BJ (cell line): ENCODE results near the gene OPCML. TPM values are rescaled to one million over a fixed set of nuclear protein-coding genes. Genes with fewer than 3 reads are reported as not detected.

Experiments
- CTCF ChIA-PET: fragments of 350-600 bp; formaldehyde crosslinking; extraction: SDS; loops from one replicate; lab custom pipeline; 2021; ENCODE audit warnings: antibody characterized with exemption, inconsistent platforms; lab: Yijun Ruan, JAX
- POLR2A ChIA-PET: fragments of 300-600 bp; sonication (Branson Sonifier 250); formaldehyde crosslinking; extraction: SDS; loops from one replicate; lab custom pipeline; 2021; ENCODE audit warnings: antibody characterized with exemption; lab: Charles Lee
- DNase-seq: peaks from one replicate; pipeline ENCODE4 v3.0.0-alpha.2; 2011; ENCODE audit warnings: low read depth
- H3K27me3 ChIP-seq: 2 replicates; pipeline ENCODE4 v1.6.0; 2011; ENCODE audit warnings: low read length; ENCODE audit not compliant: control insufficient read depth, insufficient read depth
- H3K36me3 ChIP-seq: 2 replicates; pipeline ENCODE4 v1.5.1; 2011; ENCODE audit warnings: low read length; ENCODE audit not compliant: control insufficient read depth, insufficient read depth
- H3K4me3 ChIP-seq: 2 replicates; pipeline ENCODE4 v1.5.1; 2011; ENCODE audit warnings: low read depth, mild to moderate bottlenecking, control low read depth, low read length
- CTCF ChIP-seq: IDR thresholded peaks from 2 replicates; pipeline ENCODE4 v1.5.1; 2011; ENCODE audit warnings: low read depth, mild to moderate bottlenecking, control low read depth, inconsistent platforms, low read length, moderate library complexity; ENCODE audit not compliant: insufficient read depth
- polyA plus RNA-seq: library from polyadenylated mRNA; depleted of rRNA; stranded (reverse); fragments of >200 nt; gene quantifications from 2 replicates; pipeline ENCODE4 v1.2.3, GENCODE V29; 2011

The OPCML gene
- polyA plus RNA-seq, 1 experiment, result 2.0 TPM

DNA sequence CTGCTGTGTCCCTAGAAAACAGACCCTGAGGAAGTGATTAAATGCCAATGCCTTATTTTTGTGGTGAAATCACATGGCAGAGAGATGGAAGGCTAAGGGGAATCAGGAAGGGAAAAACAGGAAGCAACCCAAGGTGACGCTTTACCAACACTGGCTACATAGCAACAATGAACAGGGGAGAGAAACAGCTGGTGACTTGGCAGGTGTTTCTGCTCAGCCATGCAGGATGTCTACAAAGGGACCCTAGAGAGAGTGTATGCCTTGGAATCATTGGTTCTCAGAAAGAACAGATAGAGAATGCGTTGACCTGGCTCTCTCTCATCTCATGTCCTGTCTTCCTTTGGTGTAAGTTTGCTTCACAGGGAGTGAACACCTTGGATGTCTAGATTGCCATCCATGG lies 911.9 kb downstream of the OPCML start:
- ChIA-PET POLR2A (no interaction called here), CTCF (interaction anchor here (2.4 kb wide), 1 partner anchor 10 kb away, joined by 4 read pairs; no protein-coding TSS in a partner anchor)
- TF ChIP-seq CTCF, result no peak

GRCh38 chr11:132610791-132611190 lies 921.5 kb downstream of the OPCML start:
- no peak for TF ChIP-seq CTCF
- ChIA-PET POLR2A (no interaction called here), CTCF (interaction anchor here (1.3 kb wide), 1 partner anchor 9 kb away, joined by 4 read pairs; no protein-coding TSS in a partner anchor)
- DNase-seq, result no peak
- H3K27me3 ChIP-seq, result no peaks in the 10 kb centered on the region
- H3K36me3 ChIP-seq, result no peaks in the 10 kb centered on the region
- H3K4me3 ChIP-seq, result no peak overlapping the region

More for the DNA sequence above, 911.9 kb downstream of the OPCML start:
- no peak overlapping the region for H3K4me3 ChIP-seq
- no peak for DNase-seq
- no peaks in the 10 kb centered on the region for H3K27me3 ChIP-seq
- no peaks in the 10 kb centered on the region for H3K36me3 ChIP-seq

DNA sequence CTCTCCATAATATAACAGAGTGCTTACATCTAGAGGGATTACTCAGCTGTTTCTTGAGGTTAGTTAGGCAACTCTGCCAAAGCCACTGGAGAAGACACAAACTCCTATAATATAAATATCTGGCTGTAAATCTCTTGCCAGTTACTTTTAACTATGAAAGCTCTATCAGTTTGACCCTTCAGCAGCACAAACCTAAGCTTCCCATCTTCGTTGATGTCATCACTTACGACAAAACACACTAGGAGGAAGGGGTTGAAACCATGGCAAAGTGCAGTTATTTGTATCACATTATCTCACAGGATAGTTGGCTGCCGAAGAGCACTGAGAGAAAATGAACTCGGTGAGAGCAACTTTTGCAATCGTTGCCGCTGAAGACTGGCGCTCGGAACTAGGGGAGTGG lies 922.1 kb downstream of the OPCML start:
- no peaks in the 10 kb centered on the region for H3K36me3 ChIP-seq
- CTCF ChIA-PET, result interaction anchor here (1.3 kb wide), 1 partner anchor 9 kb away, joined by 4 read pairs; no protein-coding TSS in a partner anchor
- POLR2A ChIA-PET, result interaction anchor here (0.8 kb wide), 1 partner anchor 24 kb away, joined by 5 read pairs; no protein-coding TSS in a partner anchor
- no peak for DNase-seq
- no peak overlapping the region for H3K4me3 ChIP-seq
- no peaks in the 10 kb centered on the region for H3K27me3 ChIP-seq
- TF ChIP-seq CTCF, result no peak

DNA sequence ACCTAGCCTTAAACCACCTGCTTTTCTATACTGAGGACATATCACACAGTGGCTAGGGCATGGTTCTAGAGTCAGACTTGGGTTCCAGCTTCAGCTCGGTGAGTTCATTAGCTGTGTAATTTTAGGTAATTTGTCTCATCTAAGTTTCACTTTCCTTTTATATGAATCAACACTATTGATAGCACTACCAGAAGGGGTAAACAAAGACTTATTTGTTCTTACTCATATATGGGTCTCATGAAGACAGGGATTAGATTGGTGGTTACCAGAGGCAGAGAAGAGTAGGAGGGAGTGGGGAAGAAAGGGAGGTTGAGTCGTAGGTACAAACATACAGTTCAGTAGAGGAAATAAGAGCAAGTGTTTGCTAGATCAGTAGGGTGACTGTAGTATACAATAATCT lies 924.7 kb downstream of the OPCML start:
- Histone ChIP-seq H3K36me3 (no peaks in the 10 kb centered on the region), H3K4me3 (no peak overlapping the region), H3K27me3 (no peaks in the 10 kb centered on the region)
- ChIA-PET POLR2A (no interaction called here), CTCF (no interaction called here)
- DNase-seq, result no peak
- no peak for TF ChIP-seq CTCF

DNA sequence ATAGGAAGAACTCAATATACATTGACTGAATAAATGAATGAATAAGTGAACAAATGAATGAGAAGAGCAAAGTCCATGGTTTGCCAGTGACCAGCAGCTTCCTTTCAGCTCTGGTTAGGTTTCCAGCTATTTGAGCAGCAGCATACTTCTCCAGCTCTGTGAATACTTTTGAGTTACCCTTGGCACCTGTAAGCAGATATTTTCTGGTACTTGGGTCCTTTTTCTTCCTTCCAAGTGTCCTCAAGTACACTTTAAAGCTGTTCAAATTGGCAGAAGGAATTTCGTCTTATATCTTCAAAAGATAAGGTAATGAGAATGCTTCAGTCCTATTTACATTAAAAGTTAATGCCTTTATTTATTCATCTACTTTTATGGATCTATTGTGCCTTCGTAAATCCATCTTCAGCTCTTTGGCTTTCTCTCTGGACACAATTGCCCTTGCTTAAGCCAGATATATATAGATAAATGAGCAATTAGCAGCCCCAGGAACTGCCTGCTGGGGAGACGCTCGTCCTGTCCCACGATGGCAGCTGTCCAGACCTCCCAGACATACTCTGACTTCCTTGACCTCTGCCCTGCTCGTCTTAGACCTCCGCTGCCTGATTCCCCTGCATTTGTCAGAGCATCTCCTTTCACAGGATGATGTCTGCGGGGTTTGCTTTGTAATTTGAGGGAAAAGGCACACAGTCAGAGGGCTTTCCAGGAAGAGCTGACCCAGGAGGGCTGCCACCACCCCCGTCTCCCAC lies 926.3 kb downstream of the OPCML start:
- POLR2A ChIA-PET, result no interaction called here
- Histone ChIP-seq H3K36me3 (no peaks in the 10 kb centered on the region), H3K4me3 (no peak overlapping the region), H3K27me3 (no peaks in the 10 kb centered on the region)
- CTCF ChIA-PET, result interaction anchor here (0.9 kb wide), 1 partner anchor 22 kb away, joined by 3 read pairs; no protein-coding TSS in a partner anchor
- no peak for TF ChIP-seq CTCF
- no peak for DNase-seq
